H9 (cell line): ENCODE results near the gene CCM2. TPM values are rescaled to one million over a fixed set of nuclear protein-coding genes. Genes with fewer than 3 reads are reported as not detected.

Source experiments
- DNase-seq: peaks from one replicate; pipeline ENCODE4 v3.0.0-alpha.2; 2017
- H2AFZ ChIP-seq: one replicate; pipeline ENCODE4 v1.6.1; 2013; ENCODE audit warnings: mild to moderate bottlenecking, low read length, control low read depth, moderate library complexity
- H2AK5ac ChIP-seq: 2 replicates; pipeline ENCODE4 v1.6.1; 2013; ENCODE audit warnings: low read length, control low read depth, mixed read lengths; ENCODE audit not compliant: insufficient read length
- H2BK120ac ChIP-seq: one replicate; pipeline ENCODE4 v1.6.1; 2013; ENCODE audit warnings: low read depth, mild to moderate bottlenecking, low read length, control low read depth, inconsistent platforms; ENCODE audit not compliant: poor library complexity, severe bottlenecking
- H2BK12ac ChIP-seq: 2 replicates; pipeline ENCODE4 v1.6.1; 2013; ENCODE audit warnings: low read length, control low read depth, mixed read lengths, low read depth; ENCODE audit not compliant: insufficient read length
- H2BK15ac ChIP-seq: 2 replicates; pipeline ENCODE4 v1.6.1; 2013; ENCODE audit warnings: low read depth, low read length, control low read depth
- H2BK20ac ChIP-seq: one replicate; pipeline ENCODE4 v1.6.1; 2013; ENCODE audit warnings: low read depth, mild to moderate bottlenecking, low read length, control low read depth, inconsistent platforms; ENCODE audit not compliant: poor library complexity, severe bottlenecking
- H2BK5ac ChIP-seq: 2 replicates; pipeline ENCODE4 v1.6.1; 2013; ENCODE audit warnings: low read length, control low read depth, mixed read lengths; ENCODE audit not compliant: insufficient read length
- H3K14ac ChIP-seq: 2 replicates; pipeline ENCODE4 v1.6.1; 2013; ENCODE audit warnings: low read length, control low read depth; ENCODE audit not compliant: insufficient read depth
- H3K18ac ChIP-seq: 2 replicates; pipeline ENCODE4 v1.6.1; 2013; ENCODE audit warnings: low read depth, mild to moderate bottlenecking, mixed read lengths, low read length, control low read depth; ENCODE audit not compliant: insufficient read length
- H3K23ac ChIP-seq: 2 replicates; pipeline ENCODE4 v1.6.1; 2013; ENCODE audit warnings: low read length, control low read depth, mixed read lengths, low read depth; ENCODE audit not compliant: insufficient read length
- H3K23me2 ChIP-seq: 2 replicates; pipeline ENCODE4 v1.6.1; 2013; ENCODE audit warnings: low read depth, mild to moderate bottlenecking, mixed read lengths, low read length, control low read depth; ENCODE audit not compliant: insufficient read length, poor library complexity, severe bottlenecking
- H3K27ac ChIP-seq: 2 replicates; pipeline ENCODE4 v1.5.1; 2013; ENCODE audit warnings: low read length, control low read depth, mixed read lengths, low read depth; ENCODE audit not compliant: insufficient read length
- H3K27me3 ChIP-seq: 2 replicates; pipeline ENCODE4 v1.6.1; 2013; ENCODE audit warnings: low read length, control low read depth, inconsistent platforms; ENCODE audit not compliant: insufficient read depth
- H3K4ac ChIP-seq: 2 replicates; pipeline ENCODE4 v1.6.1; 2013; ENCODE audit warnings: low read depth, mild to moderate bottlenecking, control low read depth, inconsistent platforms, low read length, moderate library complexity
- H3K4me1 ChIP-seq: 2 replicates; pipeline ENCODE4 v1.6.1; 2013; ENCODE audit warnings: low read length, control low read depth, inconsistent platforms; ENCODE audit not compliant: insufficient read depth
- H3K4me2 ChIP-seq: 2 replicates; pipeline ENCODE4 v1.6.1; 2013; ENCODE audit warnings: low read length, control low read depth, mixed read lengths; ENCODE audit not compliant: insufficient read length, insufficient read depth
- H3K56ac ChIP-seq: 2 replicates; pipeline ENCODE4 v1.6.1; 2013; ENCODE audit warnings: low read depth, mild to moderate bottlenecking, mixed read lengths, low read length, control low read depth; ENCODE audit not compliant: insufficient read length
- H3K79me1 ChIP-seq: 2 replicates; pipeline ENCODE4 v1.6.1; 2013; ENCODE audit warnings: low read depth, mild to moderate bottlenecking, moderate library complexity, low read length, control low read depth, inconsistent platforms; ENCODE audit not compliant: insufficient read depth, poor library complexity, severe bottlenecking
- H3K79me2 ChIP-seq: 2 replicates; pipeline ENCODE4 v1.6.1; 2013; ENCODE audit warnings: low read length, control low read depth, inconsistent platforms; ENCODE audit not compliant: insufficient read depth
- H3K9ac ChIP-seq: 2 replicates; pipeline ENCODE4 v1.6.1; 2013; ENCODE audit warnings: low read length, control low read depth, mixed read lengths; ENCODE audit not compliant: insufficient read length; ENCODE audit errors: extremely low read depth
- H3K9me3 ChIP-seq: one replicate; pipeline ENCODE4 v1.6.1; 2013; ENCODE audit warnings: low read depth, low read length, inconsistent platforms; ENCODE audit not compliant: control insufficient read depth
- H3T11ph ChIP-seq: one replicate; pipeline ENCODE4 v1.6.1; 2013; ENCODE audit warnings: mild to moderate bottlenecking, low read length, control low read depth, inconsistent platforms
- H4K20me1 ChIP-seq: one replicate; pipeline ENCODE4 v1.6.1; 2013; ENCODE audit not compliant: control insufficient read depth, insufficient read length, insufficient read depth
- H4K5ac ChIP-seq: 2 replicates; pipeline ENCODE4 v1.6.1; 2013; ENCODE audit warnings: low read depth, mild to moderate bottlenecking, mixed read lengths, low read length, control low read depth; ENCODE audit not compliant: insufficient read length
- H4K8ac ChIP-seq: replicated peaks from 2 replicates; pipeline ENCODE4 v1.6.1; 2013; ENCODE audit warnings: low read length, control low read depth, mixed read lengths, low read depth; ENCODE audit not compliant: insufficient read length
- H4K91ac ChIP-seq: 2 replicates; pipeline ENCODE4 v1.6.1; 2013; ENCODE audit warnings: low read depth, mild to moderate bottlenecking, moderate library complexity, mixed read lengths, low read length, control low read depth; ENCODE audit not compliant: insufficient read length
- H3K27ac Mint-ChIP-seq, 3 experiments: 2 replicates in 2 of 3; 3 replicates in 1 of 3; pipeline ENCODE4 v1.8.0; 2020 to 2021; ENCODE audit warnings: mixed read lengths in 3 of 3, mild to moderate bottlenecking in 1 of 3, moderate library complexity in 1 of 3
- H3K27me3 Mint-ChIP-seq: 2 replicates; pipeline ENCODE4 v1.8.0; 2021; ENCODE audit warnings: low read depth, mild to moderate bottlenecking, moderate library complexity, mixed read lengths
- H3K36me3 Mint-ChIP-seq, 3 experiments: 2 replicates in 2 of 3; 3 replicates in 1 of 3; pipeline ENCODE4 v1.8.0; 2020 to 2021; ENCODE audit warnings: low read depth in 3 of 3, mixed read lengths in 3 of 3; ENCODE audit not compliant: insufficient read depth in 1 of 3
- H3K4me1 Mint-ChIP-seq, 2 experiments: 2 replicates each; pipeline ENCODE4 v1.8.0; 2020; ENCODE audit warnings: mixed read lengths in 2 of 2
- H3K4me3 Mint-ChIP-seq, 2 experiments: 2 replicates in 1 of 2; 3 replicates in 1 of 2; pipeline ENCODE4 v1.8.0; 2020 to 2021; ENCODE audit warnings: mild to moderate bottlenecking in 2 of 2, mixed read lengths in 2 of 2, moderate library complexity in 1 of 2
- H3K9me3 Mint-ChIP-seq, 2 experiments: 2 replicates in 1 of 2; 3 replicates in 1 of 2; pipeline ENCODE4 v1.8.0; 2020; ENCODE audit warnings: mild to moderate bottlenecking in 2 of 2, mixed read lengths in 2 of 2, moderate library complexity in 1 of 2
- WGBS: extraction: QIAGEN DNeasy Blood & Tissue Kit; methylation state at CpG from one replicate; pipeline ENCODE4 v1.1.7; 2013; ENCODE audit warnings: missing lambda C conversion rate, low lambda C conversion rate, mixed read lengths; ENCODE audit not compliant: insufficient read length; ENCODE audit errors: extremely low coverage; 5-methylcytosine and 5-hydroxymethylcytosine counted together
- total RNA-seq: library from RNA; stranded (reverse); gene quantifications from 2 replicates; pipeline ENCODE4 v1.2.1, GENCODE V29; 2021
- TF ChIP-seq, protein P1 (sequence below): fragments of 200-600 bp; sonication (generic); conservative IDR thresholded peaks from 3 replicates; pipeline ENCODE4 v1.8.0; 2021; ENCODE audit warnings: antibody characterized with exemption, mild to moderate bottlenecking

The CCM2 gene
- total RNA-seq, 1 experiment from 2014 or later = 30.4 TPM

DNA sequence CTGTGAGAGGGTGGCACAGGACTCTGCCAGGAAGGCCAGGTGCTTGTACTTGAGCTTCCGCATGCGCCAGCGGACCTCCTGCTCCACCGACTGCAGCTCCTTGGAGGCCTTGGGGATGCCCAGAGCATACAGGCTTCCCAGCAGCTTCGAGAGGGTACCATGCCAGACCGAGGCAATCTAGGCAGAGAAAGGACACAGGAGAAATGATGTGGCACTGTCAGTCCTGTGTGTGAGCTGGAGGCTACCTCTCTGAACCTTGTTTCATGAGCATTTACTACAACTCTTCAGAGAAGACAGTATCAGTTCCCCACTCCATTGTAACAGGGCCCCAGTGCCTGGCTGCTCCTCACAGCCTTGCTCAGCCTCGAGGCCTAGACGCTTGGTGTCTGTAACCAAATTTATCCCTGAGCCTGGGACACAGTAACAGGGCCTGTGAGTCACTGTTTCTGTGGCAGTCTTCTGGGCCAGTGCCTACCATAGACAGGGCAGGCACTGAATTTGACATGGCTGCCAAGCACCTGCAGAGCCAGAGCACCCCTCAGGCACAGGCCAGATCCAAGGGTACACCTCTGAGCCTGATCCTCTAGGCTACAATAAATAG is 105.7 kb downstream of the CCM2 start:
- WGBS = no CpG with 5 or more reads among the region's 8 CpGs
- Histone ChIP-seq H3K79me2 (peaks cover 12% of the 10 kb centered on the region; the same call in 1 of the 2 replicates), H3K23ac (no peak overlapping the region), H2AFZ (no peak overlapping the region), H3K4ac (no peak overlapping the region), H3K23me2 (no peaks in the 10 kb centered on the region), H3K27ac (no peak overlapping the region), H4K20me1 (no peaks in the 10 kb centered on the region), H2BK20ac (no peak overlapping the region), H4K91ac (no peak overlapping the region), H4K8ac (no peak overlapping the region), H2BK15ac (no peak overlapping the region), H3K14ac (no peak overlapping the region), H4K5ac (no peak overlapping the region), H2BK5ac (no peak overlapping the region), H3K4me1 (no peaks in the 10 kb centered on the region), H2BK12ac (no peak overlapping the region), H3T11ph (no peak overlapping the region), H2AK5ac (no peak overlapping the region), H2BK120ac (no peak overlapping the region), H3K79me1 (peaks cover 10% of the 10 kb centered on the region), H3K4me2 (no peak overlapping the region), H3K9ac (no peak overlapping the region), H3K18ac (no peak overlapping the region), H3K56ac (no peak overlapping the region), H3K9me3 (no peaks in the 10 kb centered on the region), H3K27me3 (no peaks in the 10 kb centered on the region)
- no peak for DNase-seq
- no peaks in the 10 kb centered on the region for H3K9me3 Mint-ChIP-seq
- TF ChIP-seq, protein P1, sequence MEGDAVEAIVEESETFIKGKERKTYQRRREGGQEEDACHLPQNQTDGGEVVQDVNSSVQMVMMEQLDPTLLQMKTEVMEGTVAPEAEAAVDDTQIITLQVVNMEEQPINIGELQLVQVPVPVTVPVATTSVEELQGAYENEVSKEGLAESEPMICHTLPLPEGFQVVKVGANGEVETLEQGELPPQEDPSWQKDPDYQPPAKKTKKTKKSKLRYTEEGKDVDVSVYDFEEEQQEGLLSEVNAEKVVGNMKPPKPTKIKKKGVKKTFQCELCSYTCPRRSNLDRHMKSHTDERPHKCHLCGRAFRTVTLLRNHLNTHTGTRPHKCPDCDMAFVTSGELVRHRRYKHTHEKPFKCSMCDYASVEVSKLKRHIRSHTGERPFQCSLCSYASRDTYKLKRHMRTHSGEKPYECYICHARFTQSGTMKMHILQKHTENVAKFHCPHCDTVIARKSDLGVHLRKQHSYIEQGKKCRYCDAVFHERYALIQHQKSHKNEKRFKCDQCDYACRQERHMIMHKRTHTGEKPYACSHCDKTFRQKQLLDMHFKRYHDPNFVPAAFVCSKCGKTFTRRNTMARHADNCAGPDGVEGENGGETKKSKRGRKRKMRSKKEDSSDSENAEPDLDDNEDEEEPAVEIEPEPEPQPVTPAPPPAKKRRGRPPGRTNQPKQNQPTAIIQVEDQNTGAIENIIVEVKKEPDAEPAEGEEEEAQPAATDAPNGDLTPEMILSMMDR = no peak
- no peak overlapping the region for H3K27ac Mint-ChIP-seq
- H3K4me1 Mint-ChIP-seq = peaks cover 4 to 6% of the 10 kb centered on the region in 2 experiments
- no peaks in the 10 kb centered on the region for H3K27me3 Mint-ChIP-seq
- H3K4me3 Mint-ChIP-seq = no peak overlapping the region
- peaks cover 41 to 87% (median 86%) of the 10 kb centered on the region in 3 experiments; a peak in 6 of 7 replicates for H3K36me3 Mint-ChIP-seq
